GM18907 (cell line): Measurements from ENCODE around the gene STN1.

Experiments
- ATAC-seq: cut with Tn5 transposase; IDR thresholded peaks from one replicate; pipeline ENCODE4 v1.9.1; 2021; ENCODE audit warnings: mild to moderate bottlenecking, moderate library complexity; ENCODE audit not compliant: unreplicated experiment

STN1 gene

GRCh38 chr10:103918053-103918846 lies at the start of gene STN1:
Gene STN1 (minus strand): TSS chr10:103918184. CDS start chr10:103917594, 590 bp downstream.
- peak; percentile 91 for ATAC-seq

DNA sequence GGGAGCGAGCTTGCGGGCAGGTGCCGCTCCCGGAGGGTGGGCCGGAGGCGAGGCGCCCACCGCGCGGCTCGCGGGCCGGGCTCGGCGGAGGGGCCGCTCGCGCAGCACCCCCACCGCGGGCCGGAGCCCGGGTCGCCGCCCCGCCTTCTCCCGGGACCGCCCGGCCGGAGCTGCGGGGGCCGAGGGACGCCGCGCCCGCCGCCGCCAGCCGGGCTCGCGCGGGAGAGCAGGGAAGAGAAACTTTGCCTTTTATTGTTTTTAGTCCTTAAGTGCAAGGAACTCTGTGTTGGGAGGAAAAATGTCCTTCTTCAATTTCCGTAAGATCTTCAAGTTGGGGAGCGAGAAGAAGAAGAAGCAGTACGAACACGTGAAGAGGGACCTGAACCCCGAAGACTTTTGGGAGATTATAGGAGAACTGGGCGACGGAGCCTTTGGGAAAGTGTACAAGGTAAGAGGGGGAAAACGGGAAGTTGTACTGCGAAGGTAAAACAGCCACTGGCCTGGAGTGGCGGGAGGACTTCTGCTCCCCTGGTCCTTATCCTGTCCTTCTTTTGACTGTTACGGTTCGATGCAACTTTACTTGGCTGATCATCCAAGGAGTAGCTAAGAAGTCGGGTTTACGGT lies 49.6 kb upstream of the STN1 start:
- peak; percentile 49 for ATAC-seq

GRCh38 chr10:103966671-103967447 lies 48.9 kb upstream of the STN1 start, which contains the start of gene SLK:
Gene SLK (plus strand): TSS chr10:103967140. CDS start chr10:103967746, 606 bp downstream.
- peak; percentile 79 for ATAC-seq

- ATAC-seq, result no peak
These were observed 42.1 kb upstream of the STN1 start for GRCh38 chr10:103960103-103960502.

GRCh38 chr10:103958996-103959395 lies 41.0 kb upstream of the STN1 start:
- no peak for ATAC-seq

GRCh38 chr10:103954543-103954942 lies 36.6 kb upstream of the STN1 start:
- no peak for ATAC-seq

DNA sequence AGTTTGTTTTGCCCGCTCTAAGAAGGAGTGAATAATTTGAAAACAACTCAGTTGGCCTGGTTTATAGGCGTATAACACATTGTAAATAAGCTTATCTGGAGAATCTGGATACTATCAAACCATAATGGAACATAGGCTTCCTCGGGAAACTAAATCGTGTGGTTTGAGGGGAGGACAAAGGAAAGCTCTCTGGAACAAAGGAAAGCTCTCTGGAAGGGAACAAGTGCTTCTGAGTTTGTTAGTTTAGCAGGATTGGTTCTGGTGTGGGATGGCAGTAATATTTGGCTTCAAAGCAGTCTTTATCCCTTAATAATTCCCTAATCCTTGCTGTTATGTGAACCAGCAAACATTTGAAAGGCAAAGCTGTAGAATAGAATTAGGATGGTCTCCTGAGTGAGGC lies 34.0 kb upstream of the STN1 start:
- ATAC-seq, result no peak

GRCh38 chr10:103951183-103951582 lies 33.2 kb upstream of the STN1 start:
- no peak for ATAC-seq

- ATAC-seq, result no peak
These were observed 31.7 kb upstream of the STN1 start for GRCh38 chr10:103949728-103950127.

- ATAC-seq, result no peak
These were observed 30.0 kb upstream of the STN1 start for GRCh38 chr10:103947799-103948516.

DNA sequence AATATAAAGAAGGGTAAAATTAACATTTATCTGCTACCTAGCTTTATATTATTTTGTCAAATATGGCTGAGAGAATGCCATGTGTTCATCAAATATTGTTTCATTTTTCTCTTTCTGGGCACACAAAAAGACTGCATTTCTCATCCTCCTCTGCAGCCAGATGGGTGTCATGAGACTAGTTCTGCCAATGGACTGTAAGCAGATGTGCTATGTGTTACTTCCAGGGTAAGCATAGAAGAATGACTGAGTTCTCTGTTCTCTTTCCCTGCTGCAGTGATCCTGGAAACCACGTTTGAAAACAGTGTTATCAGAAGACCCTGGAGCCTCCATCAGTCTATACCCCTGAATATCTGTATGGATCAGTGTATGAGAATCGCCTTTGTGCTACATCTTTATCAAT lies 24.9 kb upstream of the STN1 start:
- no peak for ATAC-seq

DNA sequence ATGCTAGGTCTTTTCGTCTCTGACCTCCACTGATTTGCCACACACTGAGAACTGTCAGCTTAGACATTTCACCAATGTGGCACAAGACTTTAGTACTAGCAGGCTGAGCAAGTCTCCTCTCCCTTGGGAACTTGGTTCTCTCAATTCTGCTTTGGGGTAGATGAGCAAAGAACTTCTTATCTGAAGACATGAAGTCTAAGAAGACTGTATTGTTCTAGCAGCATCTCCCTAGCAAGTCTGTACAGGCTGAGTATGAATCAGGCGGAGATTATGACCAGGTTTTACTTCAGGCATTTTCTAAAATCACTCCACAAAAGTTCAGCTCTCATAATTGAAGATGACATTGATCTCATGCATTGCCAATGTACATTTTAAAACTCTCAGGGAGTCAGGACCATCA lies 23.8 kb upstream of the STN1 start:
- ATAC-seq, result no peak

DNA sequence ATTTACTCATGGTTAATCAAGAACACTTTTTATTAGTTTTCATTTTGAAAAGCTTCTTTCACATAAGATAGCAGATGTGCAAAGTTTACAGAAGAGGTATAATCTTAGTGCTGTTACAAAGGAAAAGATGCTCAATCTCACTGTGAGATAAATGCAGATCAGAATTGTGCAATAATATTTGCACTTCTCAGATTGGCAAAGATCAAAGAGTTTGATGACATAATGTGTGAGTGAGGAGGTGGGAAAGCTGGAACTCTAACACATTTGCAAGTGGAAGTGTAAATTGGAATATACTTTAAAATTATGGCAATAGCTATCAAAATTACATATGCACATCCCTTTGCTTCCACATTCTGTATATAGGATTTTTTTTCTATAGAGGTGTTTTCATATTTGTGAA lies 21.5 kb upstream of the STN1 start:
- no peak for ATAC-seq

DNA sequence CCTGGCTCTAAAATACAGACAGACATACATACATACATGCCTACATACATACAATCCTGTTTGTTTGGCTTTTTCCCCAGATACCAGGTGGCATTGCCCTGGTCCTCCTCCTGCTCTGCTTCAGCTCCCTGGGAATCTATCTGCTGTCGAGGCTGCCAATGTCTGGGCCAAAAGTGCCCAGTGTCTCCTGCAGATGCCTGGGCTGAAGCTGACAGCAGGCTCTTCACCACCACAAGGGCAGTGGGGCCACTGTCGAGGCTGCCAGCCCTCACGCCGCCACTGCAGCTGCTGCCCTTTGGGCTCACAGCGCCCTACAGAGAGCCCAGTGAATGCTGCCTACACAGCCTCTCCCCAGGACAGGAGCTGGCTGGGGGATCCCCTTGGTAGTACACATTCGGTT lies 18.0 kb upstream of the STN1 start:
- ATAC-seq, result no peak

- ATAC-seq, result no peak
These were observed 16.3 kb upstream of the STN1 start for GRCh38 chr10:103934308-103934707.

DNA sequence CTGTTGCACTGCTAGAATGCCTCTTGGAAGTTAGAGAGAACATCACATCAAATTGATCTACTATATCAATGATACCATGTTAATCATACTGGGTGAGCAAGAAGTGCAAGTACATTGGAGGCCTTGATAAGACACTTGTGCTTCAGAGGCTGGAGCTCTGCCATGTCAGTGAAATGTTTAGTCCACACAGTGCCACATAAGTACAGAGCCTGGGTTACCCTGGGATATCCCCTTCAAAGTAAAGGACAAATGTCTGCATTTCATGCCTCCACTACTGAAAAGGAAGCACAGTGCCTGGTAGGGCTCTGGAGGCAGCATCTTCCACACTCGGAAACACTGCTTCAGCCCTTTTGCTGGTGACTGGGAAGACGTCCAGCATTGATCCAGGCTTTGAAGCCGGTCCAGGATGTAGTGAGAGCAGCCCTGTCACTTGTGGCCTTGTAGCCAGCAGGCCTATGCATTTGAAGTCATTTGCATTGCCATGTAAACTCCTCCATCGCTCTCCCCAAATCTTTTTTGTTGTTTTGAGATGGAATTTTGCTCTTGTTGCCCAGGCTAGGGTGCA lies 15.7 kb upstream of the STN1 start:
- ATAC-seq, result no peak

- ATAC-seq, result no peak
These were observed 15.0 kb upstream of the STN1 start for GRCh38 chr10:103932971-103933370.

DNA sequence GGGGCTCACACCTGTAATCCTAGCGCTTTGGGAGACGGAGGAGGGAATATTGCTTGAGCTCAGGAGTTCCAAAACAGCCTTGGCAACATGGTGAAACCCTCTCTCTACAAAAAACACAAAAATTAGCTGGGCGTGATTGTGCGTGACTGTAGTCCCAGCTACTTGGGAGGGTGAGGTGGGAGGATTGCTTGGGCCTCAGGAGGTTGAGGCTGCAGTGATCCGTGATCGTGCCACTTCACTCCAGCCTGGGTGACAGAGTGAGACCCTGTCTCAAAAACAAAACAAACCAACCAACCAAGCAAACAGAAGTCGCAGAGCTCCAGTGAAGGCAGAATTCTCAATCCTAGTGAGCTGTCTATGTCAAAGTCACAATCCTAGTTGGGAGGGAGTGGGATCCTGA lies 14.3 kb upstream of the STN1 start:
- no peak for ATAC-seq

- no peak for ATAC-seq
These were observed 13.6 kb upstream of the STN1 start for GRCh38 chr10:103931603-103932002.

DNA sequence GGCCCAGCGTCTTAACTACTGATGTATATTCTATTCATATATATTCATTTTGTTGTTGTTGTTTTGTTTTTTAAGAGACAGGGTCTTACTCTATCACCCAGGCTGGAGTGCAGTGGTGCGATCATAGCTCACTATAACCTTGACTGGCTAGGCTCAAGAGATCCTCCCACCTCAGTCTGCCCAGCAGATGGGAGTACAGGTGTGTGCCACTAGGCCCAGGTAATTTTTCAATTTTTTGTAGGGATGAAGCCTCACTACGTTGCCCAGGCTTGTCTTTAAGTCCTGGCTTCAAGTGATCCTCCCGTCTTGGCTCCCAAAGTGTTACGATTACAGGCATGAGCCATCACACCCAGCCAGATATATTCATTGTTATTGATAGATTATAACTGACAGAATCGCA lies 12.9 kb upstream of the STN1 start:
- ATAC-seq, result no peak

- ATAC-seq, result no peak
These were observed 12.5 kb upstream of the STN1 start for GRCh38 chr10:103930449-103930848.
